Stimulated activated CD8-positive, alpha-beta memory T cell treated with anti-CD3 and anti-CD28 coated beads, Interleukin-7, amount 100 ng/mL, for 4 hours (primary cell): Measurements from ENCODE around the gene HSPG2.
"Not testable (repeated sequence)": the region's sequence is repeated elsewhere in the genome, so short reads cannot be mapped to it uniquely, and the experiment has no call there.

Experiments used
- DNase-seq, 2 donors: peaks; one replicate each; pipeline ENCODE4 v3.0.0-alpha.2; 2020; ENCODE audit warnings: low read depth in 2 of 2

The HSPG2 gene

GRCh38 chr1:21843996-21844395 is 93.1 kb downstream of the HSPG2 start:
- no peak for DNase-seq

GRCh38 chr1:21843208-21843607 is 93.9 kb downstream of the HSPG2 start:
- DNase-seq: no peak

GRCh38 chr1:21842606-21843162 is 94.4 kb downstream of the HSPG2 start:
- no peak for DNase-seq

GRCh38 chr1:21841852-21842466 is 95.2 kb downstream of the HSPG2 start:
- no peak for DNase-seq

- no peak for DNase-seq
Measured at GRCh38 chr1:21840981-21841380, 96.1 kb downstream of the HSPG2 start.

- no peak for DNase-seq
Measured at GRCh38 chr1:21839337-21840037, 97.6 kb downstream of the HSPG2 start.

GRCh38 chr1:21838359-21839157 is 98.6 kb downstream of the HSPG2 start:
- DNase-seq: no peak

- DNase-seq: no peak
Measured at GRCh38 chr1:21837476-21837875, 99.6 kb downstream of the HSPG2 start.

GRCh38 chr1:21836729-21837128 is 100.4 kb downstream of the HSPG2 start:
- no peak for DNase-seq

GRCh38 chr1:21836010-21836409 is 101.1 kb downstream of the HSPG2 start:
- no peak for DNase-seq

- no peak for DNase-seq
Measured at GRCh38 chr1:21834666-21835065, 102.4 kb downstream of the HSPG2 start.

- DNase-seq: no peak
Measured at GRCh38 chr1:21834094-21834493, 103.0 kb downstream of the HSPG2 start.

GRCh38 chr1:21833392-21833976 is 103.6 kb downstream of the HSPG2 start:
- no peak for DNase-seq

- no peak for DNase-seq
Measured at GRCh38 chr1:21831454-21831970, 105.6 kb downstream of the HSPG2 start.

- DNase-seq: no peak
Measured at GRCh38 chr1:21830792-21831453, 106.2 kb downstream of the HSPG2 start.

GRCh38 chr1:21829294-21829693 is 107.8 kb downstream of the HSPG2 start:
- no peak for DNase-seq

GRCh38 chr1:21828506-21829210 is 108.5 kb downstream of the HSPG2 start:
- DNase-seq: no peak

GRCh38 chr1:21828075-21828474 is 109.0 kb downstream of the HSPG2 start:
- no peak for DNase-seq

GRCh38 chr1:21827141-21827679 is 109.9 kb downstream of the HSPG2 start:
- no peak for DNase-seq

GRCh38 chr1:21826694-21827093 is 110.4 kb downstream of the HSPG2 start:
- DNase-seq: not testable (repeated sequence)
